Measurements from ENCODE around the gene TMCO4. TPM values are rescaled to one million over a fixed set of nuclear protein-coding genes. Genes with fewer than 3 reads are reported as not detected.
A peak's percentile ranks its signal among the peaks of the same experiment; 100 is the strongest.

TMCO4 gene
- total RNA-seq, 1 experiment from 2014 or later: 25.8 TPM

DNA sequence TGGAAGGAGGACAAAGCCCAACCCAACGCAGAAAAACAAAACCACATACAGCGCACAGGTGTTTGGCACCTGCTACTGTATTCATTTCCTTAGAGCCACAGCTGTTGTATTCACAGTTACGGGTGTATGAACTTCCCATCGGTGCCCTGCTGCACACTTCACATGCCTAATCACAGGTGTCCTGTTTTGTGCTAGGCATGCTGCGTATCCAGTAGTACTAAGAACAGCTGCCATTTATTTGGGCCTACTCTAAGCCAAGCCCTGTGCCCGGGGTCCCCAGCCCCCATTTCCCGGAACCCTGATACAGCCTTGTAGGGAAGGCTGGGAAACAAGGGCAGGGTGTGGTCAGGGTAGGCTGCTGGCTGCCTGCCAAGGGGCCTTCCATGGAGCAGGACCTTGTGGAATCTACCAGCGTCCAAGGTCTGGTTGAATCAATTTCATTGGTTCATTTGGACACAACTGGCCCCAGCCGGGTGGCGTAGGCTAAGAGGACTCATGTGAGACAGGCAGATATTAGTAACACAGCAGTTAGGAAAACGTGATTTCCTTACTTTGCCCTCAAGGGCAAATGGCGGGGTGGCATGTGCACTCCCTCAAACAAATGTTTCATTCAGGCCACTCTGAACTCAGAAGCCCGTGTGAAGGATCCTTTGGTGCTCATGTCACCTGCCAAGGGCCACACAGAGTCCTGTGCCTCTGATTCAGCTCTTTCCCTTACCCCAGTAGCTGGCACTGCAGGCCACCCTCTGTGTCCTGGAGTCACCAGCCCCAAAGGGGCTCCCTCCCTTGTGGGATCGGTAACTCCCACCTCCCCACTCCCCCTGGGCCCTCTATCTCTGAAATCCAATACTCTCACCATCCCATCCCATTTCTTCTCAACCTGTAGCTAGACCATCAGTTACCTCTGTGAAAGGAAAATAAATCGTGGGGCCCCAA is 16.4 kb upstream of the TMCO4 start:
- H3K36me3 ChIP-seq: no peaks in the 10 kb centered on the region
- no peaks in the 10 kb centered on the region for H3K9me3 ChIP-seq
- no peaks in the 10 kb centered on the region for H3K27me3 ChIP-seq
- no peak for DNase-seq
- H3K4me3 ChIP-seq: no peak overlapping the region

DNA sequence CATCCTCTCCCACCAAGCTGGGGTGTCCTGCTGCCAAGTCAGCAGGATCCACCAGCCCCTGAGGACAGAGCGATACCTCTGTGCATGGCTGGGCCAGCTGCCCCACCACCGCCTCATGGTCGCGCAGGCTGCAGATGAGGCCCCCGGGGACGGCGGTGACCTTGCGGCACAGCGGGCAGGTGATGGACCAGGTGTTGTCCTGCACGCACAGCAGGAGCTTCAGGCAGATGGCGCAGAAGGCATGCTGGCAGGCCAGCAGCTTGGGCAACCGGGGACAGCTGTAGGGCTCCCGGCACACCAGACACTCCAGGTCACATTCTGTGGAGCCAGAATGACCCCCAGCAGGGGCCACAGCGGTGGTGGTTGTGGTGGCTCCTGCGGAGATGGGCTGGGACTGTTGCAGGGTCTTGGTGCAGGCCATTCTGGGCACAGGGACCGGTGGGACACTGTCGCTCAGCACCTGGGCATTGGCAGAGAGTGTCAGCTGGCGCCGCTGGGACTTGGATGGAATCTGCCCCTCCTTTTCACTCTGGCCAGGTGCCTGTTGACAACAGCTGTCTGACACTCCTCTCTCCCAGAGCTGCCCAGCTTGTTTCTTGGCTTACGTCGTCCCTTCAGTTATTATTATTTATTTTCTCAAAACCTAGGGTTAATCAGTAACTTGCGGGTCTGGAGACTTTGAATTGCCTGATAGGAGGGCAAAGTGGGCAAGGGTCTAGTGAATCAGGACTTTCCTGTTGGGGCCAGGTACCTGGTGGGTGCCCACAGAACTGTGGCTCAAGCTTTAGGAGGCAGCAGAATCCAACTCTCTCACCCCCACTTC is 15.2 kb upstream of the TMCO4 start, which contains the start of gene RNF186:
Gene RNF186 (minus strand): TSS at position 603 of the 823 bp plus-strand sequence. CDS start 182 bp downstream, at position 421.
- Histone ChIP-seq H3K4me3 (no peak within 1 kb of the TSS), H3K36me3 (no peaks in the 10 kb centered on the region), H3K27me3 (no peaks in the 10 kb centered on the region), H3K9me3 (no peaks in the 10 kb centered on the region)
- no peak for DNase-seq

DNA sequence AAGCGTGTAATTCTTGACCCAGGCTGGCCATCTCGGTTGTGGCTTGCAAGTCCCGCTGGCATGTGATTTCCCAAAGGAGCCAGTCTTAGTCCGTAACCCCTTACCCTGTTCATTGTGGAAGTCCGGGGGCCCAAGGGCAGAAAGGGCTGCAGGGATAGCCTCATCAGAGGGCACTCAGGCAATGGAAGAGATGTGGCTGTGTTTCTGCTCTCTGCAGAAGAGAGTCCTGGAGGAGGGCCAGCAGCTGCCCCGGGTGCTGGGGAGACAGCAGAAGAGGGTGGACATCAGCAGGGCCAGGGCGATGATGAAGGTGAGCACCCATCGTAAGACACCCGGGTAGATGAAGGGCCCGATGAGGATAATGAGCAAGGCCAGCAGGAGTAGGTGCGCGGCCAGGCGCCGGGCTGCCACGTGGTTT is 14.5 kb upstream of the TMCO4 start:
- no peaks in the 10 kb centered on the region for H3K36me3 ChIP-seq
- H3K4me3 ChIP-seq: no peak overlapping the region
- no peaks in the 10 kb centered on the region for H3K9me3 ChIP-seq
- H3K27me3 ChIP-seq: no peaks in the 10 kb centered on the region
- DNase-seq: no peak

DNA sequence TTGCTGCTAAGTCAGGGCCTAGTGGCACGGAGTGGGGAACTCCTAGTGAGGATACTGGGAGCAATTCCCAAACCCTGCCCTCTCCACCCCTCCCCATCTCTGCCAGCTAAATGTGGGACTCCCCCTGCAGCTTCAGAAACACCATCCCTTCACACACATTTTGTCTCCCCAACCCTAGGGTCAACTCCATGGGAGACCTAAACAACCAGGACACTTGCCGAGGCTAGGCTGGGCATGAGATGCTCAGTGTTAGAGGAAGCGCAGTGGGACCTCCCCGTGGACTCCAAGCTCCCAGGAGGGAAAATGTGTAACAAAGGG is 13.9 kb upstream of the TMCO4 start:
- DNase-seq: no peak
- Histone ChIP-seq H3K4me3 (no peak overlapping the region), H3K27me3 (no peaks in the 10 kb centered on the region), H3K9me3 (no peaks in the 10 kb centered on the region), H3K36me3 (no peaks in the 10 kb centered on the region)

DNA sequence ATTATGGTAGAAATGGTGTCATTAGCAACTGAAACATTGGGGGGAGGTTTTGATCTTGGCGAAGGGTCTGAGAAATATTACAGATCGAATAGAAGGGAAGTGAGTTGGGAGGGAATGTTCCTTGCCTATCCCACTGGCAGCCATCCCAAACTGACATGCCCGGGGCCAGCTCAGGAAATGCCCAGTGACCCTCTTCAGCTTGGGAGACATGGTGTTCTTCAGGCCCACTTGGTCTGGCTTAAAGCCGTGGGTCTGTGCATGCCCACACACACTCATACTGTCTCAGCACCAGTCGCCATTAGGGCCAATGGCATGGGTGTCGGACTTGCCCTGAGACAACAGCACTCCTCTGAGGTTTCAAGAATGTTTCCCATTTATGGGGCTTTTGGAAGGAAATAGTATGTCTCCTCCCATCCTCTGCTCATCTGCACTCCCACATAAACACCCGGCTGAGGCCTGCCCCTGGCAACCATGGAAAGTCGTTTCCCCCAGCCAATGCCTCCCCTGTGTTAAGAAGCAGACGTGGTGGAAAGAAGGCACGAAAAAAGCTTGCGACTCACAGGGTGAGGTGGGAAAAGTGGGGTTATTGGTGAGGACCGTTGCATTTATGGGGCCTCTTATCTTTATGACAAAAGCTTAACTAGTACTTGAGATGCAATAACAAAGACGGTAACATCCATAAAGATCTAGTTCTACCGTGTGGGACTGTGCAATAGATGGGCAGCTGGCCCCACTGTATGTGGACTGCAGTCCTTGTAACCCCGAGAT is 13.3 kb upstream of the TMCO4 start:
- no peaks in the 10 kb centered on the region for H3K27me3 ChIP-seq
- no peaks in the 10 kb centered on the region for H3K36me3 ChIP-seq
- DNase-seq: no peak
- no peaks in the 10 kb centered on the region for H3K9me3 ChIP-seq
- no peak overlapping the region for H3K4me3 ChIP-seq

DNA sequence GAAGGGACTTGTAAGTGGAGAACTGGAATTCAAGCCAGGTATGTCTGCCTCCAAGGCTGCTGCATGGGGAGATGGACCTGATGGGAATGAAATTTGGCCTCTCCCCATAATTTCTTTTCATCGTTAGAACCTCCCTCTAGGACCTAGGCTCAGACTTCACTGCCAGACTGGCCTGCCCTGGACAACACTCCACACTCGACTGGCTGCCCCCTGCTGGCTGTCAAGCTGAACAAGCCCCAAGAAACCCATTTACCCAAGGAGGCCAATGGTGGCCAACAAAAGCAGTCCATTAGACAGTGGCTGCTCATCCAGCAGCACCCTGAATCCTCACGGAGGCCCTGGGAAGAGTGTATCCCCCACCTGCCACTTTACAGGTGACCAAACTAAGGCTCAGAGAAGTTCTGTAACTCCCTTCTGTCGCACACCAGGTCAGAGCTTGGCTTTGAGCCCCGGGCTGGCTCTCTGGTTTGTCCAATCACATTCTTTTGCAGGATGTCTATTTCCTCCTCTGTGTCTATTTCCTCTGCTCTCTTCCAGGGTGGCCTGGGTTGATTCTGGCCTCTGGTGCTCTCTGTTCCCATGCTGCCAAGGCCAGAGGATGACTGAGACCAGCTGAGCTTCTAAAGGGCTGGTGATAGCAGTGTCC is 11.6 kb upstream of the TMCO4 start:
- peak; percentile 39 for DNase-seq
- Histone ChIP-seq H3K27me3 (no peaks in the 10 kb centered on the region), H3K9me3 (no peaks in the 10 kb centered on the region), H3K36me3 (no peaks in the 10 kb centered on the region), H3K4me3 (no peak overlapping the region)

DNA sequence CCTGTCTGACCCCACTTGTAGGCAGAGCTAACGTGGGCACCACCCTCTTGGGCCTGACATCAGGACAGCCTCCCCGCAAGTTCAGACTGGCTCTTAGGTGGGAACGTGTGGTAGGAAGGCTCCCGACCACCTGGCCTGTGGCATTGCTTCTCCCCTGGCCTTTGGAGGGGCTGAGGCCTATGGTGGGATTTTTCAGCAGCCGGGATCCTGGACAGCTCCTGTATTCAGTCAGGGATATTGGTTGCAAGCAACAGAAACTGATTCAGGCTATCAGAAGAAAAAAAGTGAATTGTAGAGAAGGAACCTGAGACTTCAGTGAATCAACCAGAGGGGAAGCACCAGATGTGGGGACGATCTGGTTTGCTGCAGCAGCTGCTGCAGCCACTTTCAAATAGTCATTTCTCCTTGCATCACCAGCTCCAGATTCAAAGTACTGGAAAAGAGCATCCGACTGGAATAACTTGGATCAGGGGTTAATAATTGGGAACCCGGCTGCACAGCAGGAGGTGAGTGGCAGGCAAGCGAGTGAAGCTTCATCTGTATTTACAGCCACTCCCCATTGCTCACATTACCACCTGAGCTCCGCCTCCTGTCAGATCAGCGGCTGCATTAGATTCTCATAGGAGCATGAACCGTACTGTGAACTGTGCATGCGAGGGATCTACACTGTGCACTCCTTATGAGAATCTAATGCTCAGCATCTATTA is 9.5 kb upstream of the TMCO4 start:
- no peak for DNase-seq
- H3K36me3 ChIP-seq: no peaks in the 10 kb centered on the region
- H3K27me3 ChIP-seq: no peaks in the 10 kb centered on the region
- no peaks in the 10 kb centered on the region for H3K9me3 ChIP-seq
- no peak overlapping the region for H3K4me3 ChIP-seq

DNA sequence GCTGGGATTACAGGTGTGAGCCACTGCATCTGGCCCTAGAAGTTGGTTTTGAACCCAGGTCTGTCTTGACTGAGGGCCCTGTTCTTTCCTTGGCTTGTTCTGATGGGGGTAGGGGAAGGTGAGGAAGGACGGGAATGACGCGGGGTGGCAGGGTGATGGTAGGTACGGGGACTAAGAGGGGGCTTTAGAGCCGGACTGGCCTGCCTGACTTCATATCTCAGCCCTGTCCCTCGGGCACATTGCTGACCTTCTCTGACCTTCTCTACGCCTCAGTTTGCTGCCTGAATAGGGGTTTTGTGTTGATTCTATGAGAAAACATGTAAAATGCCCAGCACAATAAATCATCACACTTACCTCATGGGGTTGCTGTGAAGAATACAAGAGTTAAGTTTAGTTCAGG is 8.6 kb upstream of the TMCO4 start:
- H3K36me3 ChIP-seq: no peaks in the 10 kb centered on the region
- no peaks in the 10 kb centered on the region for H3K9me3 ChIP-seq
- no peak overlapping the region for H3K4me3 ChIP-seq
- DNase-seq: no peak
- no peaks in the 10 kb centered on the region for H3K27me3 ChIP-seq

DNA sequence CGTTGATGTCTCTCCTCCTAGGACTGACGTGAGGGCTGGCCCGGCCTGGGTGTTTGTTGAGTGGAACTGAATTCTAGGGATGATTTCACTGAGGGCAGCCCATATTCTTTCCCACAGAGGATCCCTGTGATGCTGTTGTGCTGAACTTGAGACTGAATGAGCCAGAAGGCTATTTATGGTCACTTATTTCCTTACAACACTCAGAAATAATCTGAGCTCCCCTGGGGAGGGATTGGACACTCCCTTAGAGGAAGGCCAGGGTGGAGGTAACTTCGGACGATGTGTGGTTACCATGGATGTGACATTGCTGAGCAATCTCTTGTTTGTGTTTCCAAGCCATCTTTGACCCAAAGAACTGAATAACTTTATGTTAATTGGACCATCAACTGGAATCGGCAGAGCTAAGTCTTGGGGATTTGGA is 5.1 kb upstream of the TMCO4 start:
- H3K4me3 ChIP-seq: no peak overlapping the region
- H3K9me3 ChIP-seq: no peaks in the 10 kb centered on the region
- H3K36me3 ChIP-seq: no peaks in the 10 kb centered on the region
- no peak for DNase-seq
- H3K27me3 ChIP-seq: no peaks in the 10 kb centered on the region

DNA sequence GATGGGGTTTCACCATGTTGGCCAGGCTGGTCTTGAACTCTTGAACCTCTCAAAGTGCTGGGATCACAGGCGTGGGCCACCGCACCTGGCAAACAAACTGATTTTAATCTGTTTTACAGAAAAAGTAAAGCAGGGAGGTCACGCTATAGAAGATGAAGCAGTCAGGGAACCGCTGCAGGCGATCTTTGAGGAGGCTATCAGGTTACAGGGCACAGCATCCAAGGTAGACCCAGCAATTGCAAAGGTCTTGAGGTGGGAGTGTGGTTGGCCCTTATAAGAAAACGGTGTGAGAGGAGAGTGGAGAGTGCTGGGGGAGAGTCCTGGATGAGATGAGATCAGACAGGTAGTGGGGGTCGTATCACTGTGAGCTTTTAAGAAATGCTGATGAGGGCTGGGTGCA is 2.6 kb upstream of the TMCO4 start:
- H3K27me3 ChIP-seq: no peaks in the 10 kb centered on the region
- H3K4me3 ChIP-seq: no peak overlapping the region
- no peak for DNase-seq
- H3K9me3 ChIP-seq: no peaks in the 10 kb centered on the region
- no peaks in the 10 kb centered on the region for H3K36me3 ChIP-seq

DNA sequence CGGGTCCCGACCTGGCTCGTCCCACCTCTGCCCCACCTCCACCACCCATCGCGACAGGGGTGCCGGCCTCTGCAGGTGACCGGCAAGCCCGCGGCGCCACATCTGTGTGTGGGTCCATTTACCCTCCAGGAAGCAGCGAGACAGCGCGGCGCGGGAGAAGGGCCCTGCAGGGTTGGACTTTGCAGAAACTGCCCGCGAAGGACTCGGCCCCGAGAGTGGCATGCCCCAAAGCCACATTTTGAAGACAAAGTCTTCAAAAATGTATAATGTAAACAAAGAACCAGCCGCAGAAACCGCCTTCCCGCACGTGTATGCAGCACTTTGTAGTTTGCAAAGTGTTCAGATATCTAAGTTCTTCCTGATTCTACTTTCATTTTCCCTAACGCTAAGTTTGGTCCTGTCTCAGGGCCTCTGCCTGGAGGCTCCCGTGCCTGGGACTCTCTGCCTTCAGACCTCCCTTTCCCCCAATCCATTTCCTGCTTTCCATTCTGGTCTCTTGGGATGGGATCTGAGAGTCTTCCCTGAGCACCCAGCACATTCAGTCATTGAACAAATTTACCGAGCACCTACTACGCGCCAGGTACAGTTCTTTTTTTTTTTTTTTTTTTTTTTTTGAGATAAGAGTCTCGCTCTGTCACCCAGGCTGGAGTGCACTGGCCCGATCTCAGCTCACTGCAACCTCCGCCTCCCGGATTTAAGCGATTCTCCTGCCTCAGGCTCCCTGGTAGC is 524 bp upstream of the TMCO4 start:
- Histone ChIP-seq H3K27me3 (no peaks in the 10 kb centered on the region), H3K36me3 (no peaks in the 10 kb centered on the region), H3K4me3 (peak overlapping the region; percentile 45), H3K9me3 (no peaks in the 10 kb centered on the region)
- peak; percentile 64 for DNase-seq

DNA sequence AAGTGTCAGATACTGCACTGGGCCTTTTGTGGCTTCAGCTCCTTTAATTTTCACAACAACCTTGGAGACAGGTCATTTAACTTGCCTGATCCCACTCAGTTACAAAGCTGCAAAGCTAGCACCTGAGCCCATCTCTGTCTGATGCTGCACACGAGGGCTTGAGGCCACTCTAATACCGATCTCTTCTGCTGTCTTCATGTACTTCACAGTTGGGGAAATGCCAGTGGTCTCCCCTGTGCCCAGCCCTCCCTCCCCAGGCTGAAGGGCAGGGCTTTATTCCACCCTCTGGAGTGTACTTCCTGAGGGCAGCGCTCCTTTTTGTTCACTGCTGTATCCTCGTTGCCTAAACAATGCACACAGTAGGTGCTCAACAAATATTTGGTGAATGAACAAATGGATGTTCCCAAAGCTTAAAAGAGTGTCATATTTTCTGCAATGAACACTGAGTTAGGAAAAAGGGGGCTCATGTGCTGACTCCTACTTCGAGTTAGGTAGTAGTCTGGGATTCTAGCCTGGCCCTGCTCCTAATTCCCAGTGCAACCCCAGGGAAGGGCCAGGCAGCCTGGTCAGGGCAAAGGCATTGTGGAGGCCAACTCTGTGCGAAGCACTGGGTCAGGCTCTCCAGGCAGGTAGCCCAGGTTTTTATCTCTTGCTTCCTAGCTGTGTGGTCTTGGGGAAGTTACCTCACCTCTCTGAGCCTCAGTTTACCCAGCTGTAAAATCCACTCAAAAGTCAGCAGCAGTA is 1.1 kb downstream of the TMCO4 start:
- Histone ChIP-seq H3K36me3 (no peaks in the 10 kb centered on the region), H3K4me3 (peak overlapping the region; percentile 45), H3K9me3 (no peaks in the 10 kb centered on the region), H3K27me3 (no peaks in the 10 kb centered on the region)
- no peak for DNase-seq

DNA sequence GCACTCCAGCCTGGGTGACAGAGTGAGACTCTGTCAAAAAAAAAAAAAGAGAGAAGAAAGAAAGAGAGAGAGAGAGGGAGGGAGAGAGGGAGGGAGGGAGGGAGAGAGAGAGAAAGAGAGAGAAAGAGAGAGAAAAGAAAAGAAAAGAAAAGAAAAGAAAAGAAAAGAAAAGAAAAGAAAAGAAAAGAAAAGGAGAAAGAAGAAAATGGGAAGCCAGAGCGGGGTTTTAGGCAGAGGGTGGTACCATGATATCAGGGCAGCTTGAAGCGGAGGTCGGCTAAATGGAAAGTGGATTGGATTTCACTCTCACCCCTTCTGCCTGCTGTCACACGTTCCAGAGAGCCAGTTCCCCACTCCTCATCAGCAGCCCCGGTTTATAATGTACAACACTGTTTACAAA is 1.9 kb downstream of the TMCO4 start:
- no peak overlapping the region for H3K4me3 ChIP-seq
- DNase-seq: no peak

DNA sequence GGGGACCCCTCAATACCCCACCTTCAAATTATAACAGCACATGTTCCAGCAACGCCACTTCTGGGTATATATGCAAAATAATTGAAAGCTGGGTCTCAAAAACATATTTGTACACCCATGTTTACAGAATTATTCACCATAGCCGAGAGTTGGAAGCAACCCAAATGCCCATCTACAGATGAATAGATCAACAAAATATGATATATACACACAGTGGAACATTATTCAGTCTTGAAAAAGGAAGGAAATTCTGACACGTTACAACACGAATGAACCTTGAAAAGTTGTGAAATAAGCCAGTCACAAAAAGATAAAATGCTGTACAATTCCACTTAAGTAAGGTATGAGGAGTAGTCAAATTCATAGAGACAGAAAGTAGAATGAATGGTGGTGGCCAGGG is 5.1 kb downstream of the TMCO4 start:
- H3K36me3 ChIP-seq: no peaks in the 10 kb centered on the region
- no peak for DNase-seq
- no peaks in the 10 kb centered on the region for H3K9me3 ChIP-seq
- no peaks in the 10 kb centered on the region for H3K27me3 ChIP-seq
- no peak overlapping the region for H3K4me3 ChIP-seq

More for the DNA sequence above, 1.9 kb downstream of the TMCO4 start:
- no peaks in the 10 kb centered on the region for H3K36me3 ChIP-seq
- H3K9me3 ChIP-seq: no peaks in the 10 kb centered on the region
- H3K27me3 ChIP-seq: no peaks in the 10 kb centered on the region

Measured in MG63 (cell line).